Suprapubic skin (tissue), 4 donors: ENCODE data around the gene KIF14. TPM values are rescaled to one million over a fixed set of nuclear protein-coding genes. Genes with fewer than 3 reads are reported as not detected.

Experiments
- DNase-seq, 2 donors: peaks; one replicate each; pipeline ENCODE4 v3.0.0-alpha.2; 2019; ENCODE audit warnings: low spot score in 2 of 2
- H3K27ac ChIP-seq: fragments of 200-600 bp; sonication (generic); one replicate; pipeline ENCODE4 v1.5.1; 2019
- H3K27me3 ChIP-seq: fragments of 200-600 bp; sonication (generic); one replicate; pipeline ENCODE4 v1.5.1; 2019
- H3K36me3 ChIP-seq: fragments of 200-600 bp; sonication (generic); one replicate; pipeline ENCODE4 v1.5.1; 2019
- H3K4me1 ChIP-seq: fragments of 200-600 bp; sonication (generic); one replicate; pipeline ENCODE4 v1.5.1; 2019
- H3K4me3 ChIP-seq: fragments of 200-600 bp; sonication (generic); one replicate; pipeline ENCODE4 v1.5.1; 2019; ENCODE audit warnings: mild to moderate bottlenecking
- H3K9me3 ChIP-seq: fragments of 200-600 bp; sonication (generic); one replicate; pipeline ENCODE4 v1.5.1; 2019
- CTCF ChIP-seq, 2 donors: fragments of 200-600 bp in 1 of 2; fragments of 450-650 bp in 1 of 2; sonication (generic) in 1 of 2; IDR thresholded peaks; one replicate each; pipeline ENCODE4 v1.5.1; 2016 to 2019; ENCODE audit warnings: antibody characterized with exemption in 2 of 2, mild to moderate bottlenecking in 1 of 2, moderate library complexity in 1 of 2
- EP300 ChIP-seq: sonication (generic); formaldehyde crosslinking; IDR thresholded peaks from one replicate; pipeline ENCODE4 v1.6.1; 2017; ENCODE audit warnings: antibody characterized with exemption
- POLR2A ChIP-seq, 2 donors: fragments of 450-650 bp; IDR thresholded peaks; one replicate each; pipeline ENCODE4 v1.6.1; 2017; ENCODE audit warnings: antibody characterized with exemption in 2 of 2, mild to moderate bottlenecking in 2 of 2, moderate library complexity in 2 of 2
- POLR2AphosphoS5 ChIP-seq, 3 donors: sonication (generic); formaldehyde crosslinking; IDR thresholded peaks; one replicate each; pipeline ENCODE4 v1.6.1; 2017; ENCODE audit warnings: antibody characterized with exemption in 3 of 3
- WGBS: methylation state at CpG from one replicate; pipeline ENCODE4 v1.1.5; 2018; 5-methylcytosine and 5-hydroxymethylcytosine counted together
- total RNA-seq, 4 donors: library from RNA; depleted of rRNA; stranded (reverse); fragments of >200 nt; gene quantifications; one replicate each; pipeline ENCODE4 v1.1.0, GENCODE V29; 2016

The KIF14 gene
- total RNA-seq, 4 donors from 2014 or later = 0.72 to 1.6 (median 1.5) TPM

GRCh38 chr1:200665861-200666260 is 45.3 kb upstream of the KIF14 start:
- H3K27ac ChIP-seq = no peak overlapping the region
- H3K36me3 ChIP-seq = peaks cover 38% of the 10 kb centered on the region
- TF ChIP-seq EP300 = no peak
- TF ChIP-seq POLR2AphosphoS5 (IDR thresholded peaks at IDR 0.05) = no peak
- no peak for TF ChIP-seq POLR2A (IDR thresholded peaks at IDR 0.05)
- no peak for TF ChIP-seq CTCF (IDR thresholded peaks at IDR 0.05)
- no peak overlapping the region for H3K4me3 ChIP-seq
- 9% methylated on average over 2 of the region's 2 CpGs for WGBS
- no peak for DNase-seq
- peaks cover 53% of the 10 kb centered on the region for H3K4me1 ChIP-seq
- H3K27me3 ChIP-seq = no peaks in the 10 kb centered on the region
- no peaks in the 10 kb centered on the region for H3K9me3 ChIP-seq

GRCh38 chr1:200660719-200661118 is 40.2 kb upstream of the KIF14 start:
- no peak overlapping the region for H3K4me3 ChIP-seq
- peaks cover 17% of the 10 kb centered on the region for H3K4me1 ChIP-seq
- H3K9me3 ChIP-seq = no peaks in the 10 kb centered on the region
- peaks cover 74% of the 10 kb centered on the region for H3K36me3 ChIP-seq
- TF ChIP-seq CTCF (IDR thresholded peaks at IDR 0.05) (no peak), EP300 (no peak), POLR2AphosphoS5 (IDR thresholded peaks at IDR 0.05) (no peak), POLR2A (IDR thresholded peaks at IDR 0.05) (no peak)
- no peak for DNase-seq
- H3K27ac ChIP-seq = no peak overlapping the region
- WGBS = 82% methylated on average over 6 of the region's 6 CpGs
- no peaks in the 10 kb centered on the region for H3K27me3 ChIP-seq

GRCh38 chr1:200659269-200659668 is 38.7 kb upstream of the KIF14 start:
- H3K27ac ChIP-seq = no peak overlapping the region
- H3K4me1 ChIP-seq = peaks cover 11% of the 10 kb centered on the region
- no peak overlapping the region for H3K4me3 ChIP-seq
- no peaks in the 10 kb centered on the region for H3K27me3 ChIP-seq
- TF ChIP-seq EP300 (no peak), POLR2AphosphoS5 (IDR thresholded peaks at IDR 0.05) (no peak), POLR2A (IDR thresholded peaks at IDR 0.05) (no peak), CTCF (IDR thresholded peaks at IDR 0.05) (no peak)
- no peaks in the 10 kb centered on the region for H3K9me3 ChIP-seq
- 83% methylated on average over 1 of the region's 1 CpG for WGBS
- DNase-seq = no peak
- H3K36me3 ChIP-seq = peaks cover 87% of the 10 kb centered on the region

GRCh38 chr1:200658037-200658818 is 37.7 kb upstream of the KIF14 start:
- no peak overlapping the region for H3K27ac ChIP-seq

GRCh38 chr1:200654660-200655059 is 34.1 kb upstream of the KIF14 start:
- Histone ChIP-seq H3K36me3 (peaks cover 76% of the 10 kb centered on the region), H3K27me3 (no peaks in the 10 kb centered on the region)
- 94% methylated on average over 5 of the region's 5 CpGs for WGBS

More at GRCh38 chr1:200658037-200658818, 37.7 kb upstream of the KIF14 start:
- Histone ChIP-seq H3K4me1 (peaks cover under 1% of the 10 kb centered on the region), H3K27me3 (no peaks in the 10 kb centered on the region), H3K36me3 (peaks cover 83% of the 10 kb centered on the region), H3K4me3 (no peak overlapping the region), H3K9me3 (no peaks in the 10 kb centered on the region)
- TF ChIP-seq POLR2AphosphoS5 (IDR thresholded peaks at IDR 0.05) = no peak
- 96% methylated on average over 4 of the region's 4 CpGs for WGBS
- no peak for DNase-seq

More at GRCh38 chr1:200654660-200655059, 34.1 kb upstream of the KIF14 start:
- no peak overlapping the region for H3K27ac ChIP-seq
- no peak for DNase-seq
- H3K4me1 ChIP-seq = no peaks in the 10 kb centered on the region
- no peak overlapping the region for H3K4me3 ChIP-seq
- no peaks in the 10 kb centered on the region for H3K9me3 ChIP-seq
- TF ChIP-seq POLR2AphosphoS5 (IDR thresholded peaks at IDR 0.05) (no peak), POLR2A (IDR thresholded peaks at IDR 0.05) (no peak), CTCF (IDR thresholded peaks at IDR 0.05) (no peak), EP300 (no peak)
